HG03196 (cell line): Measurements from ENCODE around the gene CBX4.
A peak's percentile ranks its signal among the peaks of the same experiment; 100 is the strongest.

Experiments
- ATAC-seq: cut with Tn5 transposase; IDR thresholded peaks from one replicate; pipeline ENCODE4 v1.9.1; 2021; ENCODE audit not compliant: unreplicated experiment

The CBX4 gene

GRCh38 chr17:79839356-79840268, at the start of gene CBX4:
Gene CBX4 (minus strand): TSS chr17:79839440. CDS start chr17:79839251, 189 bp downstream.
- ATAC-seq, result peak; percentile 62

- no peak for ATAC-seq
Measured at GRCh38 chr17:79888009-79888540, 48.8 kb upstream of the CBX4 start.

- ATAC-seq, result no peak
Measured at GRCh38 chr17:79887451-79887991, 48.3 kb upstream of the CBX4 start.

GRCh38 chr17:79883202-79883601, 44.0 kb upstream of the CBX4 start:
- ATAC-seq, result no peak

GRCh38 chr17:79878329-79878947, 39.2 kb upstream of the CBX4 start:
- ATAC-seq, result no peak

GRCh38 chr17:79877041-79877440, 37.8 kb upstream of the CBX4 start:
- no peak for ATAC-seq

GRCh38 chr17:79875511-79875910, 36.3 kb upstream of the CBX4 start:
- ATAC-seq, result no peak

- no peak for ATAC-seq
Measured at GRCh38 chr17:79874329-79874981, 35.2 kb upstream of the CBX4 start.

GRCh38 chr17:79873583-79873982, 34.3 kb upstream of the CBX4 start:
- no peak for ATAC-seq

GRCh38 chr17:79872762-79873161, 33.5 kb upstream of the CBX4 start:
- no peak for ATAC-seq

GRCh38 chr17:79871131-79871530, 31.9 kb upstream of the CBX4 start:
- no peak for ATAC-seq

- ATAC-seq, result no peak
Measured at GRCh38 chr17:79870540-79870939, 31.3 kb upstream of the CBX4 start.

GRCh38 chr17:79866791-79867518, 27.7 kb upstream of the CBX4 start:
- no peak for ATAC-seq

GRCh38 chr17:79865351-79866210, 26.3 kb upstream of the CBX4 start:
- no peak for ATAC-seq

GRCh38 chr17:79864617-79865250, 25.5 kb upstream of the CBX4 start:
- no peak for ATAC-seq

- no peak for ATAC-seq
Measured at GRCh38 chr17:79864147-79864546, 24.9 kb upstream of the CBX4 start.

- no peak for ATAC-seq
Measured at GRCh38 chr17:79862771-79863440, 23.7 kb upstream of the CBX4 start.

- ATAC-seq, result no peak
Measured at GRCh38 chr17:79862238-79862637, 23.0 kb upstream of the CBX4 start.
